Heart left ventricle (tissue), 13 donors: ENCODE data around the gene AKT1.

Experiments
- CTCF ChIP-seq, 12 donors: fragments of 200-600 bp; sonication (generic) in 4 of 12; IDR thresholded peaks; one replicate each; pipeline versions ENCODE4 v1.5.0 to v1.8.0; 2018 to 2022; ENCODE audit warnings: antibody characterized with exemption in 12 of 12, mild to moderate bottlenecking in 5 of 12
- POLR2A ChIP-seq, 2 donors: fragments of 450-650 bp; IDR thresholded peaks; one replicate each; pipeline ENCODE4 v1.6.1; 2017; ENCODE audit warnings: antibody characterized with exemption in 2 of 2, mild to moderate bottlenecking in 2 of 2, moderate library complexity in 2 of 2
- donor health status: ischemic (EF 13 %, LVEDD 7.1; RV severe dilation, severe dysfunction).
- donor health status: DM: no; HTN: yes; CAD: no.
- donor health status: DM: no; HTN: no; CAD: no.
- donor health status: ischemic (EF 25% LVEDD 6.9; RV normal size, moderate dysfunction).
- donor health status: ischemic (EF 25% LVEDD 5.7; RV mildly dilated, moderate dysfunction).
- donor health status: ischemic (EF 35%, LVEDD 5.7; RV mildly dilated, moderate dysfunction).
- donor health status: nonischemic (EF 11% LVEDD 7.7; RV severe dilation, severe dysfunction).
- donor health status: DM: yes; HTN: yes; CAD: no.
- donor health status: PGD.
- donor health status: ischemic (EF 29% LVEDD 5.4; RV normal size, mild dysfunction).
- donor health status: nonischemic (EF 23%, LVEDD 6.1; RV moderate dilation, normal function).

- TF ChIP-seq CTCF (IDR thresholded peaks at IDR 0.05) (no peak), POLR2A (IDR thresholded peaks at IDR 0.05) (no peak)
Observed at GRCh38 chr14:104746934-104747481, 48.5 kb downstream of the AKT1 start.
